IPS-15b (cell line): ENCODE measurements around the gene ARHGEF10L.

Experiments
- H3K27me3 ChIP-seq: one replicate; pipeline ENCODE4 v1.6.1; 2013; ENCODE audit warnings: low read length; ENCODE audit not compliant: control insufficient read depth, insufficient read depth
- H3K36me3 ChIP-seq: one replicate; pipeline ENCODE4 v1.6.1; 2013; ENCODE audit warnings: low read length; ENCODE audit not compliant: control insufficient read depth, insufficient read depth
- H3K4me1 ChIP-seq: one replicate; pipeline ENCODE4 v1.6.1; 2013; ENCODE audit warnings: mild to moderate bottlenecking, low read length; ENCODE audit not compliant: control insufficient read depth, insufficient read depth
- H3K4me3 ChIP-seq: one replicate; pipeline ENCODE4 v1.5.1; 2013; ENCODE audit warnings: low read depth, low read length
- H3K9ac ChIP-seq: one replicate; pipeline ENCODE4 v1.6.1; 2013; ENCODE audit warnings: low read depth, mild to moderate bottlenecking, low read length
- H3K9me3 ChIP-seq: one replicate; pipeline ENCODE4 v1.6.1; 2013; ENCODE audit warnings: mild to moderate bottlenecking, low read length; ENCODE audit not compliant: control insufficient read depth, insufficient read depth

The ARHGEF10L gene

GRCh38 chr1:17559615-17560419 lies 20.3 kb downstream of the ARHGEF10L start:
- H3K4me1 ChIP-seq, result peaks cover 22% of the 10 kb centered on the region

GRCh38 chr1:17561247-17561548 lies 21.7 kb downstream of the ARHGEF10L start:
- Histone ChIP-seq H3K27me3 (no peaks in the 10 kb centered on the region), H3K4me3 (no peak overlapping the region), H3K4me1 (peaks cover 34% of the 10 kb centered on the region), H3K9me3 (no peaks in the 10 kb centered on the region), H3K36me3 (no peaks in the 10 kb centered on the region), H3K9ac (no peak overlapping the region)

More at GRCh38 chr1:17559615-17560419, 20.3 kb downstream of the ARHGEF10L start:
- H3K36me3 ChIP-seq, result no peaks in the 10 kb centered on the region
- H3K9ac ChIP-seq, result peak overlapping the region; percentile 29
- no peak overlapping the region for H3K4me3 ChIP-seq
- H3K27me3 ChIP-seq, result no peaks in the 10 kb centered on the region
- H3K9me3 ChIP-seq, result no peaks in the 10 kb centered on the region

GRCh38 chr1:17561561-17561985 lies 22.1 kb downstream of the ARHGEF10L start:
- no peak overlapping the region for H3K9ac ChIP-seq
- H3K4me1 ChIP-seq, result peaks cover 34% of the 10 kb centered on the region
- H3K27me3 ChIP-seq, result no peaks in the 10 kb centered on the region
- H3K4me3 ChIP-seq, result no peak overlapping the region
- H3K36me3 ChIP-seq, result no peaks in the 10 kb centered on the region
- no peaks in the 10 kb centered on the region for H3K9me3 ChIP-seq

GRCh38 chr1:17562375-17562774 lies 22.9 kb downstream of the ARHGEF10L start:
- H3K4me3 ChIP-seq, result no peak overlapping the region
- peaks cover 32% of the 10 kb centered on the region for H3K4me1 ChIP-seq
- no peak overlapping the region for H3K9ac ChIP-seq
- H3K9me3 ChIP-seq, result no peaks in the 10 kb centered on the region
- no peaks in the 10 kb centered on the region for H3K27me3 ChIP-seq
- H3K36me3 ChIP-seq, result no peaks in the 10 kb centered on the region

GRCh38 chr1:17563494-17564281 lies 24.2 kb downstream of the ARHGEF10L start:
- H3K4me3 ChIP-seq, result no peak overlapping the region
- H3K36me3 ChIP-seq, result no peaks in the 10 kb centered on the region
- peaks cover 29% of the 10 kb centered on the region for H3K4me1 ChIP-seq
- H3K9ac ChIP-seq, result no peak overlapping the region
- H3K27me3 ChIP-seq, result no peaks in the 10 kb centered on the region
- H3K9me3 ChIP-seq, result no peaks in the 10 kb centered on the region

GRCh38 chr1:17564458-17565393 lies 25.2 kb downstream of the ARHGEF10L start:
- Histone ChIP-seq H3K4me1 (peaks cover 32% of the 10 kb centered on the region), H3K27me3 (no peaks in the 10 kb centered on the region), H3K9ac (peak overlapping the region; percentile 32)

GRCh38 chr1:17565461-17566252 lies 26.2 kb downstream of the ARHGEF10L start:
- no peaks in the 10 kb centered on the region for H3K9me3 ChIP-seq
- peak overlapping the region; percentile 11 for H3K4me3 ChIP-seq
- peak overlapping the region; percentile 24 for H3K9ac ChIP-seq
- peaks cover 36% of the 10 kb centered on the region for H3K4me1 ChIP-seq
- no peaks in the 10 kb centered on the region for H3K36me3 ChIP-seq
- H3K27me3 ChIP-seq, result no peaks in the 10 kb centered on the region

More at GRCh38 chr1:17564458-17565393, 25.2 kb downstream of the ARHGEF10L start:
- no peaks in the 10 kb centered on the region for H3K9me3 ChIP-seq
- H3K36me3 ChIP-seq, result no peaks in the 10 kb centered on the region
- peak overlapping the region; percentile 11 for H3K4me3 ChIP-seq

- H3K36me3 ChIP-seq, result no peaks in the 10 kb centered on the region
- no peaks in the 10 kb centered on the region for H3K9me3 ChIP-seq
- no peaks in the 10 kb centered on the region for H3K27me3 ChIP-seq
- no peak overlapping the region for H3K4me3 ChIP-seq
- no peak overlapping the region for H3K9ac ChIP-seq
- H3K4me1 ChIP-seq, result peaks cover 36% of the 10 kb centered on the region
These were observed 26.9 kb downstream of the ARHGEF10L start for GRCh38 chr1:17566417-17566816.

- H3K27me3 ChIP-seq, result no peaks in the 10 kb centered on the region
- H3K9me3 ChIP-seq, result no peaks in the 10 kb centered on the region
- H3K4me1 ChIP-seq, result peaks cover 36% of the 10 kb centered on the region
- no peaks in the 10 kb centered on the region for H3K36me3 ChIP-seq
- H3K4me3 ChIP-seq, result no peak overlapping the region
- no peak overlapping the region for H3K9ac ChIP-seq
These were observed 27.4 kb downstream of the ARHGEF10L start for GRCh38 chr1:17566892-17567291.

- H3K9me3 ChIP-seq, result no peaks in the 10 kb centered on the region
- peaks cover 40% of the 10 kb centered on the region for H3K4me1 ChIP-seq
- H3K27me3 ChIP-seq, result no peaks in the 10 kb centered on the region
- H3K9ac ChIP-seq, result no peak overlapping the region
- no peaks in the 10 kb centered on the region for H3K36me3 ChIP-seq
- H3K4me3 ChIP-seq, result no peak overlapping the region
These were observed 28.1 kb downstream of the ARHGEF10L start for GRCh38 chr1:17567582-17567981.
